Measurements from ENCODE around the gene SLC9A9. TPM values are rescaled to one million over a fixed set of nuclear protein-coding genes. Genes with fewer than 3 reads are reported as not detected.

The SLC9A9 gene
- total RNA-seq, 2 donors from 2014 or later: 1.3 to 3.7 TPM

GRCh38 chr3:143287403-143287802 lies 560.9 kb downstream of the SLC9A9 start:
- H3K4me1 ChIP-seq (ENCODE audit: control insufficient read depth, insufficient read depth, low read length): no peaks in the 10 kb centered on the region
- DNase-seq: no peak
- Mint-ChIP-seq H3K36me3 (ENCODE audit: low read depth) (no peaks in the 10 kb centered on the region), H3K4me3 (no peak overlapping the region), H3K27me3 (ENCODE audit: insufficient read depth) (no peaks in the 10 kb centered on the region), H3K9me3 (no peaks in the 10 kb centered on the region), H3K27ac (no peak overlapping the region), H3K4me1 (peaks cover 7% of the 10 kb centered on the region)
- H3K27ac ChIP-seq (ENCODE audit: low read depth, low read length): no peak overlapping the region
- TF ChIP-seq, protein P1, sequence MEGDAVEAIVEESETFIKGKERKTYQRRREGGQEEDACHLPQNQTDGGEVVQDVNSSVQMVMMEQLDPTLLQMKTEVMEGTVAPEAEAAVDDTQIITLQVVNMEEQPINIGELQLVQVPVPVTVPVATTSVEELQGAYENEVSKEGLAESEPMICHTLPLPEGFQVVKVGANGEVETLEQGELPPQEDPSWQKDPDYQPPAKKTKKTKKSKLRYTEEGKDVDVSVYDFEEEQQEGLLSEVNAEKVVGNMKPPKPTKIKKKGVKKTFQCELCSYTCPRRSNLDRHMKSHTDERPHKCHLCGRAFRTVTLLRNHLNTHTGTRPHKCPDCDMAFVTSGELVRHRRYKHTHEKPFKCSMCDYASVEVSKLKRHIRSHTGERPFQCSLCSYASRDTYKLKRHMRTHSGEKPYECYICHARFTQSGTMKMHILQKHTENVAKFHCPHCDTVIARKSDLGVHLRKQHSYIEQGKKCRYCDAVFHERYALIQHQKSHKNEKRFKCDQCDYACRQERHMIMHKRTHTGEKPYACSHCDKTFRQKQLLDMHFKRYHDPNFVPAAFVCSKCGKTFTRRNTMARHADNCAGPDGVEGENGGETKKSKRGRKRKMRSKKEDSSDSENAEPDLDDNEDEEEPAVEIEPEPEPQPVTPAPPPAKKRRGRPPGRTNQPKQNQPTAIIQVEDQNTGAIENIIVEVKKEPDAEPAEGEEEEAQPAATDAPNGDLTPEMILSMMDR (conservative IDR thresholded peaks at IDR 0.05): no peak
- WGBS, 2 experiments (ENCODE audit: insufficient coverage in 1 of 2, insufficient read length in 1 of 2): 92 to 98% methylated on average over 2 of the region's 2 CpGs
- H3K36me3 ChIP-seq (ENCODE audit: control insufficient read depth, insufficient read depth, low read length): no peaks in the 10 kb centered on the region
- H3K27me3 ChIP-seq (ENCODE audit: control insufficient read depth, insufficient read depth, low read length, poor library complexity, severe bottlenecking): no peaks in the 10 kb centered on the region
- H3K4me3 ChIP-seq (ENCODE audit: low read length): no peak overlapping the region
- no peaks in the 10 kb centered on the region for H3K9me3 ChIP-seq (ENCODE audit: control insufficient read depth, low read length)
- H3K9ac ChIP-seq (ENCODE audit: extremely low read depth, low read length, poor library complexity, severe bottlenecking): no peak overlapping the region

DNA sequence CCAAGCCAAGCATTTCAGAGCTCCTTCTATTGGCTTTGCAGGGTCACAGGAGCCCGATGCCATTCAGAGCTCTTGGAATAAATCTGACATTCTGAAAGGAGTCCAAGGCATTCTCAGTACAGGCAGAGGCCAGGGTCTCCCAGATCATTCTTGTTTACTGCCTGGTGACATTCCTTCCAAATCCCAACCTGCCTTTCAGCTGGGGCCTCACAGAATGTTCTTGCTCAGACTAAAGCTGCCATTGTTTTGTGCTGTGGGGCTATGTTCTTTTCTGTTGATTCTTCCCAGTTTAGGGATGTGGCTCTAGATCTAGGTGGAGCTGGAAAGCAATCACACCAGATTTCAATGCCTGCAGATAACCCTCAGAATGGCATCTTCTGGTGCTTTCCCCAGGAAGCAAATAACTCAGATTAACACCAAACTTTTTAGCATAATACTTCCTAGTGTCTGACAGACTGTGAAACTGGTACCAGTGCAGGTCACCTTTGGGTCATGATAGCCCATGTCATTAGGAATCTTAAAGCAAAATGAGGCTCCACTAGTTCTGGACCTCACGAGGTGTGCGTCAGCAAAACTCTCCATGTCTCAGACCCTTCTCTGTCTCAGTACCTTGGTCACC lies 561.8 kb downstream of the SLC9A9 start:
- 91 to 100% methylated on average over 3 of the region's 3 CpGs for WGBS, 2 experiments (ENCODE audit: insufficient coverage in 1 of 2, insufficient read length in 1 of 2)
- Histone ChIP-seq H3K27me3 (ENCODE audit: control insufficient read depth, insufficient read depth, low read length, poor library complexity, severe bottlenecking) (no peaks in the 10 kb centered on the region), H3K4me1 (ENCODE audit: control insufficient read depth, insufficient read depth, low read length) (no peaks in the 10 kb centered on the region), H3K36me3 (ENCODE audit: control insufficient read depth, insufficient read depth, low read length) (no peaks in the 10 kb centered on the region), H3K27ac (ENCODE audit: low read depth, low read length) (no peak overlapping the region), H3K9ac (ENCODE audit: extremely low read depth, low read length, poor library complexity, severe bottlenecking) (no peak overlapping the region), H3K4me3 (ENCODE audit: low read length) (no peak overlapping the region), H3K9me3 (ENCODE audit: control insufficient read depth, low read length) (no peaks in the 10 kb centered on the region)
- no peak for DNase-seq
- H3K9me3 Mint-ChIP-seq: no peaks in the 10 kb centered on the region
- H3K27ac Mint-ChIP-seq: peak overlapping the region; percentile 23
- no peaks in the 10 kb centered on the region for H3K27me3 Mint-ChIP-seq (ENCODE audit: insufficient read depth)
- TF ChIP-seq, protein P1 (conservative IDR thresholded peaks at IDR 0.05): no peak
- peaks cover 7% of the 10 kb centered on the region for H3K4me1 Mint-ChIP-seq
- no peaks in the 10 kb centered on the region for H3K36me3 Mint-ChIP-seq (ENCODE audit: low read depth)
- no peak overlapping the region for H3K4me3 Mint-ChIP-seq

- 88% methylated on average over 4 of the region's 4 CpGs; no CpG with 5 or more reads in 1 of the 2 experiments for WGBS, 2 experiments (ENCODE audit: insufficient coverage in 1 of 2, insufficient read length in 1 of 2)
These were observed 564.7 kb downstream of the SLC9A9 start for GRCh38 chr3:143283432-143284128.

More at GRCh38 chr3:143283432-143284128, 564.7 kb downstream of the SLC9A9 start:
- Histone ChIP-seq H3K27me3 (ENCODE audit: control insufficient read depth, insufficient read depth, low read length, poor library complexity, severe bottlenecking) (no peaks in the 10 kb centered on the region), H3K4me3 (ENCODE audit: low read length) (no peak overlapping the region), H3K27ac (ENCODE audit: low read depth, low read length) (no peak overlapping the region), H3K9ac (ENCODE audit: extremely low read depth, low read length, poor library complexity, severe bottlenecking) (no peak overlapping the region), H3K9me3 (ENCODE audit: control insufficient read depth, low read length) (no peaks in the 10 kb centered on the region), H3K36me3 (ENCODE audit: control insufficient read depth, insufficient read depth, low read length) (no peaks in the 10 kb centered on the region), H3K4me1 (ENCODE audit: control insufficient read depth, insufficient read depth, low read length) (no peaks in the 10 kb centered on the region)
- Mint-ChIP-seq H3K4me3 (no peak overlapping the region), H3K9me3 (no peaks in the 10 kb centered on the region), H3K36me3 (ENCODE audit: low read depth) (no peaks in the 10 kb centered on the region), H3K27me3 (ENCODE audit: insufficient read depth) (no peaks in the 10 kb centered on the region), H3K27ac (no peak overlapping the region), H3K4me1 (peaks cover 7% of the 10 kb centered on the region)
- DNase-seq: no peak
- TF ChIP-seq, protein P1 (conservative IDR thresholded peaks at IDR 0.05): no peak
